HL-60 (cell line): ENCODE results near the gene RAB13.

ENCODE experiments used
- CTCF ChIP-seq: IDR thresholded peaks from one replicate; pipeline ENCODE4 v1.5.1; 2011; ENCODE audit warnings: low read length, control low read depth, inconsistent platforms; ENCODE audit not compliant: insufficient read depth
- GABPA ChIP-seq: IDR thresholded peaks from 2 replicates; pipeline ENCODE4 v1.6.1; 2012; ENCODE audit warnings: low read depth
- POLR2AphosphoS5 ChIP-seq: IDR thresholded peaks from 2 replicates; pipeline ENCODE4 v1.6.1; 2012; ENCODE audit warnings: low read depth
- REST ChIP-seq: IDR thresholded peaks from 2 replicates; pipeline ENCODE4 v1.6.1; 2012; ENCODE audit warnings: low read depth; ENCODE audit not compliant: insufficient replicate concordance
- SPI1 ChIP-seq: IDR thresholded peaks from 2 replicates; pipeline ENCODE4 v1.6.1; 2012; ENCODE audit warnings: low read depth, mild to moderate bottlenecking, borderline replicate concordance

GRCh38 chr1:154000420-154000819 lies 14.3 kb upstream of the RAB13 start:
- no peak for TF ChIP-seq CTCF
- TF ChIP-seq GABPA, result no peak
- TF ChIP-seq POLR2AphosphoS5, result no peak
- no peak for TF ChIP-seq REST
- TF ChIP-seq SPI1, result no peak
